Activated T-cell treated with anti-CD3 and anti-CD28 coated beads for 24 hours (primary cell): Measurements from ENCODE around the gene SMIM12.
"Not testable (repeated sequence)": the region's sequence is repeated elsewhere in the genome, so short reads cannot be mapped to it uniquely, and the experiment has no call there.

Source experiments
- DNase-seq: peaks from one replicate; pipeline ENCODE4 v3.0.0-alpha.2; 2020; ENCODE audit warnings: low read depth

SMIM12 gene

DNA sequence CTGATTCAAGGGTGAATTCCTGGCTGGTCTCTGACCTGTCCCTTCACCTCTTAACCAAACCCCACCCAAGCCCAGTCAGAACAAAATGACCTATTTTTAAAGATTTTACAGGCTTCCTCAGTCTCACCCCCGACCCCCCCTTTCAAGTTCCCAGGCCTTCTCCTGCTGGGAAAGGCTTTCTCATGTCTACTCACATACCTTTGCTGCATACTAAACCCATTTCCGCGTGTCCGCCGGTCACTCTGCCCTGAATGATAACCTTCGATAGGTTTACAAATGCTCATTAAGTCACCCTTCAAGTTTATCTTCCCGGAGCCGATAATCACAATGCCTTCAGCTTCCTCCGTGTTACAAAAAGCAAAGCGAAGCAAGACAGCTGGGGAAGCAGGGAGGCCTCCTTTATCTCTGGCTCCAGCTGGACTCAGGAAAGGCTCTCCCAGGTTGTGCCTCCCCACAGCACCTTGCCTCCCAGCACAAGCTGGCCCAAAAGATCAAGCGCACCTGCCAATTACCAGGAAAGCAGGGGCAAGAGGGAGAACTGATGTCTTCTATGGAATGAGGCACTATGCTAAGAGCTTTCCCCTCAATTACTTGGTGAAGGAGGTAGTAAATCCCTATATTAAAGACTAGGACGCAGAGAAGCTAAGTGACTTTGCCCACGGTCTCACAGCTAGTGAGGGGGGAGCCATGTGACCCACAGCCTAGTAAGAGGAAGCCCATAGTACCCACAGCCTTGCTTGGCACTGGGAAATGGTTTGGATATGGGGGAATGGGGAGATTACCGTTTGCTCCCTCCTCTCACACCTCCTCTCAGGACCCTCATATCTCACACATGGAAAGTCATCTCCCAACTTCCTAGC is 15.9 kb downstream of the SMIM12 start:
- DNase-seq = no peak

DNA sequence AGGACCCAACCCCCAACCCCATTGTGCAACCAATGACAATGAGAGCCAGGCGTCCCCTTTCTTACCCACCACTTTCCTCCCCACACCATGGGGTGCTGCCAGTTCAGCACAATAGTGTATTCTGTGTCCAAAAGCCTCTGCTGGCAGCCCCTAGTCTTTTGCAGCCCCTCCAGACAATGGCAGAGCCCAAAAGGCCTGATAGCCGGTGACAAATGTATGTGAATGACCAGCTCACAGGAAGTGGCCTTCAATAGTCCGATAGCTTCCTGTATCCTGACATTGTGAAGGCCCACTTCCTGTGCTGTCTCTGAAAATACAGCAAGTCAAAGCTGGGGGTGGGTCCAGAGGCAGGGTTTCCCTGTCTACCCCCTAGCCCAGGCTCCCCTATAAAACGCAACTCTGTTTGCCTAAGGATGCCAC is 16.6 kb downstream of the SMIM12 start:
- DNase-seq = no peak

GRCh38 chr1:34842073-34842472 is 17.5 kb downstream of the SMIM12 start:
- DNase-seq = no peak

GRCh38 chr1:34840426-34840825 is 19.1 kb downstream of the SMIM12 start:
- no peak for DNase-seq

GRCh38 chr1:34839526-34840305 is 19.8 kb downstream of the SMIM12 start:
- no peak for DNase-seq

DNA sequence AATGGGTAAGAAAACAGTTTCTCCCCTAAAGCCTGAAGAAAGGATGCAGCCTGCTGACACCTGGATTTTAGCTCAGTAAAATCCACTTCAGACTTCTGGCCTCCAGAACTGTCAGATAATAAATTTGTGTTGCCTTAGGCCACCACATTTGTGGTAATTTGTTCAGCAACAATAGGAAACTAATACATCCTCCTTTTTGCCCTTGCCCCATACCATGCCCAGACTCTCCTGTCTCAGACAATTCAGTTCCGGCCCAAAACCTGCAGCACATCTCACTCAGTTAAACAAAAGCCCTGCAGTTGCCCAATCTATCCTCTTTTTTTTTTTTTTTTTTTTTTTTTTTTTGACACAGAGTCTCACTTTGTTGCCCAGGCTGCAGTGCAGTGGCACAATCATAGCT is 25.8 kb downstream of the SMIM12 start:
- DNase-seq = no peak

- DNase-seq = no peak
Observed at GRCh38 chr1:34831721-34832246, 27.8 kb downstream of the SMIM12 start.

DNA sequence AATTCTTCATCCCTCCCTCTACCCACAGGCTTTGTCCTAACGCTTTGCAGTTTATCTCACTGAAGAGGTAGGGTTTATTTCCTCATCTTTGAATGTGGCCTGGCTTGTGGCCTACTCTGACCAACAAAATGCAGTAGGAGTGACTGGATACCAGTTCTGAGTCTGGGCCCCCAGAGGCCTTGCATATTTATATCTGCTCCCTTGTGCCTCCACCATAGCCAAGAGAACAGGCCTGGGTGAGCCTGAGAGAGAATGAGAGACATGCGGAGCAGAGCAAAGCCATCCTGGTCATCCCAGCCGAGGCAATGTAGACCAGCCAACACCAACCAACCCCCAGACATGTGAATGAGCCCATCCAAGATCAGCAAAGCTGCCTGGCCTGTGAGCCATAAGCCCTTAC is 30.3 kb downstream of the SMIM12 start:
- DNase-seq = no peak

GRCh38 chr1:34828611-34829010 is 30.9 kb downstream of the SMIM12 start:
- no peak for DNase-seq

DNA sequence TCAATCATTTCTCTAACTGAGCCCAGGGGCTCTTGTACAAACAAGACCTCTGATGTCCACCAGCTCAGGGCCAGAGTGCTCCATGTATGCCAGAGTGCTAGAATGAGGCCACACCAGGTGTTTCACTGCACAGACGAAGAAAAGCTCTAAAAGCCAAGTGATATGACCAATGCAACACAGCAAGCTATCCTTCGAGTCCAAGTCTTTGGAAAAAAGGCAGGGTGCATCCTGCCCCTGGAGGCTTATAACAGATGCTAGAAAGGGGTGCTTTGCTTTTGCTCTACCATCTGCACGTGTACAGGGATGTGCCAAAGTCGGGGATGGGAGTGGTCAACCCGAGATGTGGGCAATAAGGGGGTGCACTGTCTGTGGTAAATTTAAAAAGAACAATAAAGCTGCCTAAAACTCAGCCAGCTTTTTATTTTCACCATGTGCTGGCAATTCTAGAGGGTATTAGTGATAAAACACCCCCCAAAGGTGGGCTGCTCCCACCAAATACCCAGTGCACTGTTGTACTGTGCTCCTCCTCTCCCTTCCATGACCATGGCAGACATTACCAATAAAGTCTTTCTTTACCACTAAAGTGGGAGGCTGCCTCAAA is 32.1 kb downstream of the SMIM12 start:
- DNase-seq = no peak

DNA sequence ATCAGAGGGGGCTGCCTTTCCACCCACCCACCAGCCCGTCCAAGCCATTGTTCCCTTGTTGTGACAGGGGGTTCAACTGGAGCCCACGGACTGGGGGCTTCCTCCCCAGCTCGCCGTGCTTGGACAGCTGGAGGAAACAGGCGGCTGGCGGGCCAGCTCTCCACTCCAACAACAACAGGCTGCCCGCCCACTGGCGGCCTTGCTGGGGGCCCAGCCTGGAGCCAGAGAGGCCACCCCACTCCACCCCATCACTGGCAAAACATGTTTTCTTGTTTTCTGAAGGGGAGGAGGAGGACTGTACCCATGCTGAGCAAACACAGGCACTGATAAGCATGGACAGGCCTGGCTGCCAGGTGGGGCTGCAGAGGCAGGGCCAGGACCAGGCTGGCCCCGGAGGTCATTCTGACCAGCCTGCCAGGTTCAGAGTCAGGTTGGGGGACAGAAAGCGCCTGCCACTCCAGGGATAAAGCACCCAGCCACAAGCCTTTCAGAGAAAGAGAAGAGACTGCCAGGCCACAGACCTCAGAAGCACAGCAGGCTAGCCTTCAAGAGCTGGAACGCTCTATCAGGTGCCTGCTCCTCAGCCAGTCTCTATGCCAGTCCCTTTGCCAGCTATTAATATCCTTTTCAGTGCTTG is 34.0 kb downstream of the SMIM12 start:
- DNase-seq = no peak

GRCh38 chr1:34824817-34825454 is 34.6 kb downstream of the SMIM12 start:
- no peak for DNase-seq

GRCh38 chr1:34822202-34822601 is 37.3 kb downstream of the SMIM12 start:
- DNase-seq = no peak

GRCh38 chr1:34818862-34819261 is 40.7 kb downstream of the SMIM12 start:
- not testable (repeated sequence) for DNase-seq

- DNase-seq = no peak
Observed at GRCh38 chr1:34816778-34817177, 42.8 kb downstream of the SMIM12 start.

DNA sequence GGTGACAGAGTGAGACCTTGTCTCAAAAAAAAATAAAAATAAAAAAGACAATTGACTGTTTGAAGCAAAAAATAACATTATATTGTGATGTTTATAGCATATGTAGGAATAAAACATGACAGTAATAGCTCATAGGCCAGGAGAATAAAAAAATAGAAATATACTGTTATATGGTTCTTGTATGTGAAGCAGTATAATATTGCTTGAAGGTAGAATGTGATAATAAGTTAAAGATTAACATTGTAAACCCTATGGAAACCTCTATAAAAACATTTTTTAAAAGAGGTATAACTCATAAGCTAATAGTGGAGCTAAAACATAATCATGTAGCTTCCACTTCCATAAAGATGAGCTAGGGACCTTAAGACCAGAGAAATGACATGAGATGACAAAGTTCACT is 43.2 kb downstream of the SMIM12 start:
- DNase-seq = no peak

- not testable (repeated sequence) for DNase-seq
Observed at GRCh38 chr1:34810781-34811180, 48.8 kb downstream of the SMIM12 start.

GRCh38 chr1:34808051-34808810 is 51.3 kb downstream of the SMIM12 start:
- DNase-seq = no peak

DNA sequence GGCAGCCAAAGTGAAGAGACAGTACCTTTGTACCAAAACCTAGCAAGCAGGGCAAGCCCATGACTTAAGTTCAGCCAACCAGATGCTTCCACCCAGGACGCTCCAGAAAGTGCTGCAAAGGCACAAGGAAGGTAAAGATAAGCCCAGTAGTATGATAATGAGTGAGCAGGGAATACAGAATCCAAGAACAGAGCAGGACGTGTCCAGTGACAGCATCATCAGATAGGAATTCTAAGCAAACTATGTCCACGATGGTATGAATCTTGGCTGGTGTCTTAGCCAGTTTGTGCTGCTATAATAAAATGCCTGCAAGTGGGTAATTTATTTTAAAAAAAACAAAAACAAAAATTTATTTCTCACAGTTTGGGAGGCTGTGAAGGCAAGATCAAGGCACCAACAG is 53.2 kb downstream of the SMIM12 start:
- no peak for DNase-seq

DNA sequence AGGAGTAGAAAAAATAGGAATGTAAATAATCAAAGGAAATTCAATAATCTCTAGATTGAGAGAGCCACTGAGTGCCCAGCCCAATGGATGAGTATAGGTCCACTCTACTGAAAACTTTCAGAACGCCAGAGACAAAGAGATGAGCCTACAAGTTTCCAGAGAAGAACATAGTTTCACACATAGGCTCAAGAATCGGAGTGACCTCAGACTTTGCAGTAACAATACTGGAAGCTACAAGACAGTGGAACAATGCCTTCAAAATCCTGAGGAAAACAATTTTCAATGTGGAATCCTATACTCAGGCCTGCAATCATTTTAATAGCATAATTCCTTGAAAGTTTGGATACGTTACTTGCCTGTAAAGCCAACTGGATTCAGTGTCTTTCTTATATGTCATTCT is 55.8 kb downstream of the SMIM12 start:
- DNase-seq = no peak
